ENCODE data around the gene PSMD11.

DNA sequence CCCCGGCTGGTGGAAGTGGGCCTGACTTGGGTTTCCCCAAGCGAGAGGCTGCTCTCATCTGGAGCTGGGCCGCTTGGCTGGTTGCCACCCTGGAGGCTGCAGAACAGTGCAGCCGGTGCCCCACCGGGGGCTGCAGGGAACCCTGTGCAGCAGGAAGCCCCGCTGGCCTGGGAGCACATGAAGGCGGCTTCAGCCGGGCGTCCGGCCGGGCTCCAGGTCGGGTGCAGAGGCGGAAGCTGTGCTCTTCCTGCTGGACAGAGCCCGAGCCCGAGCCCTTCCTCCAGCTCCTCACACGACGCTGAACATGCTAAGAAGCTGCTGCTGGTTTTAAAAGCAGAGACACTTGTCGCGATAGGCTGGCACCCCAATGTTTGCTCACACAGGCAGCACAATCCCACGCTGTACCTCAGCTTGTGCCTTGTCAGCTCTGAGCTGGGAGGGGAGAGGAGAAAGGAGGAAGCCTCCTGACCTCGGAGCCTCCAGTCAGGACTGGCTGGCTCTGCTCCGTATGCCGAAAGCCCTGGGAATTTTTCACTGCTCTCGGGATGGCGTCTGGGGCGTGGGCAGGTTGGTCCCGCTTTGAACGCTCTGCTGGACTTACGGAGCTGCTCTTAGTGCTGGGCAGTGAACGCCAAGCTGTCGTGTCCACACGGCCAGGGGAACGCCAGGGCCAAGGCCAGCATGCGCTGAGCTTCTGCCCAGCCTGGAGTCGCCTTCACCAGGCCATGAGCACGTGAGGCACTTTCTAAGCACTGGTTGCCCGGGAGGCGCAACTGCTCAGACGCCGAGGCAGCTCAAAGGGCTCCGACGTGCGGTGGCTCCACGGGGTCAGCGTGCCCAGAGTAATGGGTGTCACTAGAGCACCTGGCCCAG, 51.3 kb downstream of the PSMD11 start:
- TF ChIP-seq, protein P1, sequence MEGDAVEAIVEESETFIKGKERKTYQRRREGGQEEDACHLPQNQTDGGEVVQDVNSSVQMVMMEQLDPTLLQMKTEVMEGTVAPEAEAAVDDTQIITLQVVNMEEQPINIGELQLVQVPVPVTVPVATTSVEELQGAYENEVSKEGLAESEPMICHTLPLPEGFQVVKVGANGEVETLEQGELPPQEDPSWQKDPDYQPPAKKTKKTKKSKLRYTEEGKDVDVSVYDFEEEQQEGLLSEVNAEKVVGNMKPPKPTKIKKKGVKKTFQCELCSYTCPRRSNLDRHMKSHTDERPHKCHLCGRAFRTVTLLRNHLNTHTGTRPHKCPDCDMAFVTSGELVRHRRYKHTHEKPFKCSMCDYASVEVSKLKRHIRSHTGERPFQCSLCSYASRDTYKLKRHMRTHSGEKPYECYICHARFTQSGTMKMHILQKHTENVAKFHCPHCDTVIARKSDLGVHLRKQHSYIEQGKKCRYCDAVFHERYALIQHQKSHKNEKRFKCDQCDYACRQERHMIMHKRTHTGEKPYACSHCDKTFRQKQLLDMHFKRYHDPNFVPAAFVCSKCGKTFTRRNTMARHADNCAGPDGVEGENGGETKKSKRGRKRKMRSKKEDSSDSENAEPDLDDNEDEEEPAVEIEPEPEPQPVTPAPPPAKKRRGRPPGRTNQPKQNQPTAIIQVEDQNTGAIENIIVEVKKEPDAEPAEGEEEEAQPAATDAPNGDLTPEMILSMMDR (conservative IDR thresholded peaks at IDR 0.05): no peak
- no peak for TF ChIP-seq ZFX (IDR thresholded peaks at IDR 0.05)
